Dedifferentiated amniotic fluid mesenchymal stem cell (primary cell): ENCODE data around the gene SPOPL.
"Not testable (repeated sequence)": the region's sequence is repeated elsewhere in the genome, so short reads cannot be mapped to it uniquely, and the experiment has no call there.

Source experiments
- DNase-seq: peaks from one replicate; pipeline ENCODE4 v3.0.0-alpha.2; 2016; ENCODE audit errors: extremely low spot score

Gene SPOPL

DNA sequence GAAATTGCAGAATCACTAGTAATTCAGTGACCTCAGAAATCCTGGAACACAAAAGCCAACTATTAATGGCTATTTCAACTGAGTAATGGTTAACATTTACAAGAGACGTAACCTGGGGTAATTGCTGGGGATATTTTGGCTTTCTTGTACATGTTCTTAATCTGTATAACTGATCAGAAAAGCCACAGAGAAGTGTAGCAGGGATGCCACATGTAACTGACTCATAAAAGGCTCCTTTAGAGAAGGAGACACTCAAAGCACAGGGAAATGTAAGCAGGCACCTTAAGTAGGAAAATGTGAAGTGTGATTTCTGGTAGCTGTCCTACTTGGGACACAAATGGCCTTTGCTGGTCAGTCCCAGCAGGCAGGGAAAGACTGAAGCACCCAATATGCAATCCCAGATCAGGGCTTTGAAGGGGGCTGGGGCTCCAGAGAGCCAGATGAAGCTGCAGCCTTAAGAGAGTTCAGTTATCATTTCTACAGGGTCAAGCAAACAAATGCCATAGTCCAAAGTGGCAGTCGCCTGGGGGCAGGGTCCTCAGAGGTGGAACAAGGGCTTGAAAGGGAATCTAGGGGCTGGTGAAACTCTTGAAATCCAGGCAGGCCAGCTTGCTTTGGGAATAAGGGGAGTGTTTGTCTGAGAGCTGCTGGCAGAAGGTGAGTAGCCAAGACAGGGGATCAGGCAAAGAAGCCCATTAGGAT, 7.2 kb upstream of the SPOPL start:
- DNase-seq: no peak

DNA sequence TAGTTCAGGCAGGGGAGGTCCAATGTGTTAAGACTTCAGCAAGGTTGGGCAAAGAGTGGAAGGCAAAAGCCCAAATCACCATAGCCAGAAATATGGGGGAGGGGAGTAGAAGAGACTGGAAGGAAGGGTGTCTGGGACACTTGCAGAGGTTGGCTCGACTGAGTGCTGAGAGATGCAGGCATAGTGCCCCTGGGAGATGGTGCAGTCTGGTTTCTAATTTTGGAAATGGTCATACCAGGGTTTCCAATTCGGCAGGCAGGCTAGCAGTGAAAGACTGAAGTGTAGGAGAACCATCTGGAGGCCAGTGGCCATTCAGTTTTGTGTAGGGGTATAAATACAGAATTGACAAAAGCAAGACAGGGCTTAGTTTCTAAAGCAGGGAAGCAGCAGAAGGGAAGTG, 6.2 kb upstream of the SPOPL start:
- DNase-seq: no peak

DNA sequence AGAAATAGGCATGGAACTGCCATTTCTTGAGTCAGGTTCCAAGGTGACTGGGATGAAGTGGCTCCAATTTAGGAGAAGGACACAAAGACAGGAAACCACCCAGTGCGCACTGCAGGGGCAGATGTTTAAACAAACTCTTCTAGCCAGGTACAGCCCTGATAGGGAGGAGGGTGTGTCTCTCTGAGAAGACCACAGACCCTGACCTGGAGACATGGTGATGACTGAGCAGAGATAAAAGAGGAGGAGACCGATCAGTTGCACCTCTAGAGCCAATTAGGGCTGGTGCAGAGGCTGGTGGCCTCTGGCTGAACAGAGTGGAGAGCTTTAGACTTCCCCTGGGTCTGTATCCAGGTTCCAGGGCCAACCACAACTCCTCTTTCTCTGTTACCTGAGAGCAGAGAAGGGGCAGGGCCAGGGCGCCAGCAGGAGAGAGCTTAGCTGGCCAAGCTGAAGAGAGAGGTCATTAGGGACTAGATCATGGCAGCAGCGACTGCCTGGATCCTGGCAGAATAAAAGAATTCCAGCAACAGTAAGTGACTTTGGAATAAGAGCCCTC, 5.4 kb upstream of the SPOPL start:
- DNase-seq: no peak

DNA sequence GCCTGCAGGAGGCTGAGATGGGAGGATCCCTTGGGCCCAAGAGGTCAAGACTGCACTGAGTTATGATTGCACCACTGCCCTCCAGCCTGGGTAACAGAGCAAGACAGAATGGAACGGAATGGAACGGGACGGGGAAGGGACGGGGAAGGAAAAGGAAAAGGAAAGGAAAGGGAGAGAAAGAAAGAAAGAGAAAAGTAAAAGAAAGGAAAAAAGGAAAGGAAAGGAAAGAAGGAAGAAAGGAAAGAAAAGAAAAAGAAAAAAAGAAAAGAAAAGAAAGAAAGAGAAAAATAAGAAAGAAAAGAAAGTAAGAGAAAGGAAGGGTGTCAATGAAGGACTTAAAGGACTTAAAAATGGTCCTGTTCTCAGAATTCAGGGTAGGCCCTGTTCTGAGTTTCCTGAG, 4.3 kb upstream of the SPOPL start:
- no peak for DNase-seq

DNA sequence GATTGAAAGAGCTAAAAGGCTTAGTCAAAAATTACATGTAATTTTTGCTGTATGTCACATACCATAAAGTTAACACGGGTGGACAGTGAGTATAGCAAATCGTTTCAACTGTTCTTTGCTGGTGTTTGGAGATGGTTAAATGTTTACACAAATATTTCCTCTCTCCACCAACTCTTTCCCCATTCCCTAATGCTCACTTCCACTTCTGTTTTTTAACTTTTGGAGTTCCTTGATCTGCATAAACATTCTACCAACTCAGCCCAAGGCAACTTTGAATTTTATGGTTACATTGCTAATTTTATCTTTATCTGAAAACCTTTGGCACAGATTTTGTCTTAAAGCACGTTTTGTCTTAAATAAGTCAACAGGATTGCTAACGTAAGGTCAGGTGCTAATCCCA, 1.9 kb upstream of the SPOPL start:
- DNase-seq: no peak

DNA sequence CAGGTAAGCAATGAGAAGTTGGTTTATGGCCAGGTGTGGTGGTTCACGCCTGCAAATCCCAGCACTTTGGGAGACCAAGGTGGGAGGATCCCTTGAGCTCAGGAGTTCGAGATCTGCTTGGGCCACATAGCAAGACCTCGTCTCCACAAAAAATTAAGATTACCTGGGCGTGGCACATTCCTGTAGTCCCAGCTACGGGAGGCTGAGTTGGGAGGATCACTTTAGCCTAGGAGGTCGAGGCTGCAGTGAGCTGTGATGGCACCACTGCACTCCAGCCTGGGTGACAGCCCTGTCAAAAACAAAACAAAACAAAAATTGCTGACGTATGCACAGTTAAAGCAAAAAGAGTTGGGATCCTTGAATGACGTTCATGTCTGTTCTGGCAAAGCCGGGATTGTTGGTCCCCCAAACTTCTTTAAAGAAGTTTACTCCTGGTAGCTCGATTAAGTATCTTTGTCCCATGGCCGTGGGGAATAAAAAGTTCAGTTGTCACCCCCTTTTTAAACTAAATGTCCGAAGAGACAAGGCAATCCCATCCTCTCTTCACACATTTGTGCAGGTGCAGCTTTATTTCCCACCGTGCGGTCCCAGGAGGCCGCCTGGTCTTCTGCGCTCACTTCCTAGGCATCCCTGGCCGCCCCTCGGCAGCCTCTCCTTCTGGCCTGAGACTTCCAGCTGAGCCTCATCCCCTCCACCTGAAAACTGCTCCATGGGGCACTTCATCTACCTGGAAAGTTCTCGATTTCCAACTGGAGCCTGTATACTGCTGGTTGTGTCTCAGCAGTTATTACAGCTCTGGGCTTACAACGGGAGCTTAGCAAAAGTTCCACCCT, 762 bp upstream of the SPOPL start:
- no peak for DNase-seq

DNA sequence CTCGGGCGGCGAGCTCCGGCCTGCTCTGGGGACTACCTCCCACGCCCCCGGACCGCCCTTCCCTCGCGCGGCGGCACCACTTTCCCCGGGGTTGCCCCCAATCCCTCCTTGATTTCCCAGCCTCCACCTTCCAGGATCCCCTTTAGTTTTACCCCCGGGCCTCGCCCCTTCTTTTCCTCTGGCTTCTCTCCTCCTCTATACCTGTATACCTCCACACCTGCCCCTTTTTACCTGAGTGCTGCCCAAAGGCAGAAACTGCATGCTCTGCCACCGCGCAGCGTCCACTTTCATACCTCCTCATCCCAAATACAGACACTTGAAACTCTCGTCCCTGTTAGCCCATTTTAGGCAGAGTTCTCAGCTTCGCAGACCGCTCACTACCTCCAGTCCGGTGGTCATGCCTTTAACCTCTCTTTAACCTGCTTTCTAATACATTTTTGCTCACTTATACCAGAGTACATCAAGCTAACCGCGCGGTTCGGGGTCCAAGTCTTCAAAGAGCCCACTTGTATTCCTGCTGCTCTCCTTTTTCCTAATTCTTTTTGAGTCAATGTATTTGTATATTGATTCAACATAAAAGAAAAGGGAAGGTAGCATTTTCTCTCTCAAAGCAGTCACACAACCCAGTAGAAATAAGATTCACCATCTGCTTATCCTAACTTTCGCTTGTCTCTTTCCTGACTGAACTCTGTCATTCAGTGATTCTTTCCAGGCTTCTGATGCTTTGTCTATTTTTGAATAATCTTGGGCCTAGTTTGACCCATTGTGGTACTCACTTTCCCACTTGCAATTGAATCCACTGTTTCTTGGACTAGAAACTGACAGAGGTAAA, 901 bp downstream of the SPOPL start:
- no peak for DNase-seq

DNA sequence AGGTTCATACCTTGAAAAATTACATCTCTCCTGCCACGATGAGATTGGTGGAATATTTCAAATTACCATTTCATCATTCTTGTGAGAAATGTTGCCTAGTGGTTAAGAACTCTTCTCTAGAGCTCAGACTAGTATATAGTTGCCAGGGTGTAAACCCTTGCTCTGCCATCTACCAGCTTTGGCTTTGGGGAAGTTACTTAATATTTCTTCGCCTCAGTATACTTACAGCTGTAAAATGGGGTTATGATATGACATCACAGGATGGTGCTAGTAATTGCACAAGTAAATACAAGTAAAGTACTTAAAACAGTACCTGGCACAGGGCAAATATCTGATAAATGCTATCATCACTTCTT, 1.5 kb downstream of the SPOPL start:
- no peak for DNase-seq

DNA sequence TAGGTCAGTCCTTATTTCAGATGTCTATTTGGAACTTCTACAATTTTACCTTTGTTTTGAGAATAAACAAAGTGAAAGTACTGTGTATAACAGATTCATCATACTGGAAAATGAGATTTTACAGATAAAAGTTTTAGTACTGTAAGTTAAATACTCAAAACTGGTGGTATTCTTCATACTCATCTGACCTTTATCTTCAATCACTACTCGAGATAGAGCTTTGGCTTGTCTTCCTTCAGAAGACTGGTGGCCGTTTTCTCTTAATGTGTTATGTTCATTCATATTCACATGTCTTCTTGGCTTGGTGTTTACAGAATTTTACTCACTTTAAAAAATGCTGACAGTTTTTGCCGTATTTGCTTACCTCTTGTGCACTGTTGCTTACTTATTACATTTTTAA, 2.1 kb downstream of the SPOPL start:
- DNase-seq: no peak

DNA sequence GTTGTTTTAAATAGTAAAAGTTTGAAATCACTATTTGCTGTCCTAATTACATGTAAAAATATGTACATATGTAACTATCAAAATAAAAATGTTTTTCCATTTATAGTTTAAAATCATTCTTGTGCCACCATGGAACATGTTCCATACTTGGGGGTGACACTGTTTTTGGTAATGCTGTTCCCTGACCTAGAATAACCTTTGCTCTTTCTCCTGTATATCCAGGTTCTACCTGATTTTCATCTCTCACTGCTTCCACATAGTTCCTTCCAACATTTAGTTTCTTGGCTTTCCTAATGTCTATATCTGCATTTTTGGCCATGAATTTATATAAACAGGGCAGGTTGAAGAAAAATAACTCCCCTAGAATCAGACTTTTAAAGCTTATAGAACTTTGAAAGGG, 2.5 kb downstream of the SPOPL start:
- no peak for DNase-seq

DNA sequence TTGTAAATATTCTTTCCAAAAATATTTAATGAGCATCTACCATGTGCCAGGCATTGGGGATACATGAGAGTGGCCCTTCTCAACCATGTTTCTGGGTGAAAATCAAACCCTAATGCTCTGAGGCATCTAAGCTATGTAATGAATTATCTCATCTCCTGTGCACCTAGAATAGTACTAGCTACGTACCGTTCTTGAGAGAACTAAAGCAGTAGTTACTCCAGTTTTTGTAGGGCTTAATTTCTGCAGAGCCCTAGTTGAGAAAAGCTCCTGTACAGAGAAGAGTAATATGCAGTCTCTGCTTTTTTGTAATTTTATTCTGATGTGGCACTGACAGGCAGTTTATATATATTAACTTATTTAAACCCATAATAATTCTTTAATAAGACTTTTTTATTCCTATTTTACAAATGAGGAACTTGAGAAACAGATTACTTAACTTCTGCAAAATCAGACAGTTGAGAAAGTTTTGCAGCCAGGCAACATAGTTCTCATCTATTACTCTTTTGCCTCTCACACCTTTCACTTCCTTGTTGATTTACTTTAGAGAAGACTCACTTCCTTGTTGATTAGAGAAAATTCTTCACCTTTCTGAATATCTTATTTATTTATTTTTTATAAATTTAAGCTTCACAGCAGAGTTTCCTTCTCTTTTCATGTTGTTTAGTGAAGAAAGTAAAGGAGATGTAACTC, 3.1 kb downstream of the SPOPL start:
- DNase-seq: no peak

DNA sequence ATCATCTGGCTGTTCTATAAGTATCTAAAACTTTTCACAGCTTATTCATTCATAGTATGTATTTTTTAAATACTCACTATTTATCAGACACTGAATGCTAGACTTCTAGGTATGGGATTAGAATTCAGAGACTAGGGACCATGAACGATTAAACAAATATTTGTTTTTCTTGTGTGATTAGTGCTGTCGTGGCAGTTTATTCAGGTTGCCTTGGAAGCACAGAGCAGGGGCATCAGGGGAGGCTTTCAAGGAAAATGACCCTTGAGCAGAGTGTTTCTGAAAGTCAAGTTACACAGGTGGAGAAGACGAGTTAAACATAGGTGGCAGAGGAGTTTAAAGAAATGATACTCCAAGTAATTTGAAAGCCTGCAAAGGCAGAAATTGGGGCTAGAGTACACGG, 5.7 kb downstream of the SPOPL start:
- DNase-seq: no peak

DNA sequence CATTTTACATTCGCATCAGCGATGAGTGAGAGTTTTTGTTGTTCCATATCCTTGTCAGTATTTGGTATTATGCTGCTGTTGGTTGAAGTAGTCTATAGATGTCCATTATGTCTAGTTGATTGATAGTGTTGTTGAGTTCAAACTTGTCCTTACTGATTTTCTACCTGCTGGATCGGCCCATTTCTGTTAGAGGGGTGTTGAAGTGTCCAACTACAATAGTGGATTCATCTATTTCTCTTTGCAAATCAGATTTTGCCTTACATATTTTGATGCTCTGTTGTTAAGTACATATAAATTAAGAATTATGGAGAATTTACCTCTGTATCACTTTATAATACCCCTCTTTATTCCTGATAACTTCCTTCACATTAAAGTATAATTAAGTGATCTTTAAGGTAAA, 8.7 kb downstream of the SPOPL start:
- DNase-seq: no peak

DNA sequence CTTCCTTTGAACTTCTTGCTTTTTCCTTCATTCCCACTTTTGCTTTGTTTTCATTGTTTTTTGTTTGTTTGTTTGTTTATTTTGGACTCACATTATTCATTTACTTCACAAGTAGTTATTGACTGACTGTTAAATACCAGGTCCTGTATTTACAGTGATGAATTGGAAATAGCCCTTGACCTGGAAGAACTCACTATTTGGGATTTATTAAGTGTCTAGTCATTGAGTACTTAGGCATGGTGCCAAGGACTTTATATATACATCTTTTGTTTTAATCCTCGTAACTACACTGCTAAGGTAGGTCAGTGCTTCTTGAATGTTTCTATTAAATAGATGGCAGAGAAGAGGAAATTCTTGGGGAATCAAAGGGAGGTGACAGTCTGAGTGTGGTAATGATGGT, 11.1 kb downstream of the SPOPL start:
- no peak for DNase-seq

DNA sequence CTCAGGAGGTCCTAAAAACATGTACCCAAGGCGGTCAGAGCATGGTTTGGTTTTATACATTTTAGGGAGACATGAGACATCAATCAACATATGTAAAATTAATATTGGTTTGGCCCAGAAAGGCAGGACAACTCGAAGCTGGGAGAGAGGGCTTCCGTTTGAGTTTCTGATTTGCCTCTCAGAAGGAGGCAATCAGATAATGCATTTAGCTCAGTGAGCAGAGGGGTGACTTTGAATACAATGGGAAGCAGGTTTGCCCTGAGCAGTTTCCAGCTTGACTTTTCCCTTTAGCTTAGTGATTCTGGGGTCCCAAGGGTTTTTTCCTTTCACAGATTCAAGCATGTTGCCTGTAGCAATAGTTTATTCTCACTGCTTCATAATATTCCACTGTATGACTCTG, 12.6 kb downstream of the SPOPL start:
- no peak for DNase-seq

DNA sequence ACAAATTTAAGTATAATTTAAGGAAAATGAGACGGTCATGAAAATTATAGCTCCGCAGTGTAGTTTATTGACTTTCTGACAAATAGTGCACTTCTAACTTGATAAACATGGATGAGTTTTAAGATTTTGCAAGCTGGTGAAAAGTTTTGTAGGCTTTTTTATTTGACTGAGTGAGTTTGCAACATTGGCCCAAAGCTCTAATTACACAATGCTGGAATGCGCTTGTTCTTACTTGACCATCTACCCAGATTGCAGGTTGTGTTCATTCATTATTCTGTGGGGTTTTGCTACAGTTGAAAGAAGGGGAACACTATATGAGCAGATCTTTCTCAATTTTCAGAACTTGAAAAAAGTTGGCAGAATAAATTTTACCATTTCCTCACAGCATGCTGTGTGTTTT, 13.5 kb downstream of the SPOPL start:
- DNase-seq: no peak

DNA sequence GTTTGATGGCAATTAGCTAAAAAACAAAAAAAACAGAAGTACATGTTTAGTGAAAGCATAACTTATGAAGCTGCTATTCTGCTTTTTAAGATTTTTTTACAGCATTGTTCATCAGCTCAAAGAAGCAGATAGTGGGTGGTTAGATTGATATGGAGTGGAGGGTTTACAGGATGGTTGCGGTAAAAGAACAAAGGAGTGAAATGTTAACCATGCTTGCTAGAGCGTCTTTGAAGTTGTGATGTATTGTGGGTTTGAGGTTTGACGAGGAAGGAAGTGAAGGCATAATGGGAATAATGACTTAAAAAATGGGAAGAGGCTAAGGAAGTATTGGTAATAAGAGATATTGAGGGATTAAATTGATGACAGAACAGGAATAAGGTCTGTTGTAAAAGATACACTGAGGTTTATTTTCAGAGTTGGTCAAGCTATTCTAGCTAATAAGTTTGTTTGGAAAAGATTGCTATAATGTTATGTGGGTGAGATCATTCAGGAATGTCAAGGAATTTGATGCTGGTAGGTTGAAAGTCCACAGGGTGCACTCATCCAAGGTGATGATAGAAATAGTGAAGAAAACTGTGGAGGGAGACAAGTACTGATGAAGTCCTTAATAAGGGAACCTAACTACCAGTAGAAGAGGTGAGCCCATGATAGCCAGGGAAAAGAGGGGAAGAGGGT, 14.6 kb downstream of the SPOPL start:
- DNase-seq: no peak

DNA sequence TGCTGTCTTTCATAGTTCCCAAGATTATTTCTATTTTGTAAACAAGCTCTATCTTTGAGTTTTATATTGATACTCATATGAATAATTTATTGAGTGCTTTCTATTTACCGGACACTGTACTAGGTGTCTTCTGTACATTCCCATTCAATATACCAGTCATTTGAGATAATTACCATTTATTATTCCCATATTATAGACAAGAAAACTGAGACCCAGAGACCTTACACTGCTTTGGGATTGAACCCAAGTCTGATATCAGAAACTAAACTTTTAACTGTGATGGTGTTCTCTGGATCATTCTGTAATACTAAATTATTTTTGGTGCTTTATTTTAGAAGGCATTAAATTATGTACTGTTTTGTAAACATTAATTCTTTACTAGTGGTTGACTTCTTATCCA, 17.3 kb downstream of the SPOPL start:
- DNase-seq: no peak

DNA sequence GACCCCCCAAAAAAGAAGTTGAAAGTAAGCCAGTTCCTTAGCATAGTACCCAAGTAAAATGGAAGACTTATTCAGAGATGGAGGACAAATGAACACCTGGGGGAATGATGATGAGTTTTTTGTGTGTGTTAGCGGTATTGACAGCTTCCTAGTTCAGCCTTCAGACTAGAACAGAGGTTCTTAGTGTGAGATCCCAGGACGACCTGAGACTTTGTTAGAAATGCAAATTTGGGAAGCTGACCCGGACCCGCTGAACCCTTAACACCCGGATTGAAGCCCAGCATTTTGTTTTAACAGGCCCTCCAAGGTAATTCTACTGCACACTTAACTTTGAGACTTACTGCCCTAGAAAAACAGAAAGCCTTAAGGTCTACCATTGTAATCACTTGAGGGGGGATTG, 20.3 kb downstream of the SPOPL start:
- no peak for DNase-seq

DNA sequence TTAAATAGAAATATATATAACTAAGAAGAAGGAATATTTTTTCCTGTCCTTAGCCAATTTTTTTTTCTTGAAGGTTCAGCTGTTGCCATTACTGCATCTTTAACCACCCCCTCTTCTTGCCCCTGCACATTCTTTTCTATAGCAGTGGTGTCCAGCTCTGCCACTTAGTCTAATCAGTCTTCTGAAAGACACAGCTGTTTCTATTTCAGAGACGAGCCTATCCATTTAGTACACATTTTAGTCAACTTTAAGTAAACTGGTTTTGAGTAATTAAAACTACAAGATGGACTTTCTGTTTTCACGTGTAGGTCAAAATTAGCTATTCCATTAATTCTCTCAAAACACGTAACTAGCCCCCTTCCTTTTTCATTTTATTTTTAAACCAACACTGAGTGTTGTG, 21.0 kb downstream of the SPOPL start:
- no peak for DNase-seq

DNA sequence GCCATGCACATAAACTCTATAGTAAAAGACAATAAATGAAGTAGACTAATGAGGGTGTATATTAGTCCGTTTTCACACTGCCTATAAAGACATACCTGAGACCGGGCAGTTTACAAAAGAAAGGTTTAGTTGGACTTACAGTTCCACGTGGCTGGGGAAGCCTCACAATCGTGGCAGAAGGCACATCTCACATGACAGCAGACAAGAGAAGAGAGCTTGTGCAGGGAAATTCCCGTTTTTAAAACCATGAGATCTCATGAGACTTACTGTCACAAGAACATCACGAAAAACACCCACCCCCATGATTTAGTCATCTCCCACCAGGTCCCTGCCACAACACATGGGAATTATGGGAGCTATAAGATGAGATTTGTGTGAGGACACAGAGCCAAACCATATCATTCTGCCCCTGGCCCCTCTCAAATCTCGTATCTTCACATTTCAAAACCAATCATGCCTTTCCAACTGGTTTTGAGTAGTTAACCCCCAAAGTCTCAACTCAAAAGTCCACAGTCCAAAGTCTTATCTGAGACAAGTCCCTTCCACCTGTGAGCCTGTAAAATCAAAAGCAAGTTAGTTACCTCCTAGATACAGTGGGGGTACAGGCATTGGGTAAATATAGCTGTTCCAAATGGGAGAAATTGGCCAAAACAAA, 21.6 kb downstream of the SPOPL start:
- DNase-seq: not testable (repeated sequence)
